GM19324 (cell line): ENCODE data around the gene ATP5PD.

Experiments
- ATAC-seq: cut with Tn5 transposase; IDR thresholded peaks from one replicate; pipeline ENCODE4 v1.9.1; 2021; ENCODE audit warnings: mild to moderate bottlenecking, moderate library complexity; ENCODE audit not compliant: unreplicated experiment, low FRiP score

The ATP5PD gene

DNA sequence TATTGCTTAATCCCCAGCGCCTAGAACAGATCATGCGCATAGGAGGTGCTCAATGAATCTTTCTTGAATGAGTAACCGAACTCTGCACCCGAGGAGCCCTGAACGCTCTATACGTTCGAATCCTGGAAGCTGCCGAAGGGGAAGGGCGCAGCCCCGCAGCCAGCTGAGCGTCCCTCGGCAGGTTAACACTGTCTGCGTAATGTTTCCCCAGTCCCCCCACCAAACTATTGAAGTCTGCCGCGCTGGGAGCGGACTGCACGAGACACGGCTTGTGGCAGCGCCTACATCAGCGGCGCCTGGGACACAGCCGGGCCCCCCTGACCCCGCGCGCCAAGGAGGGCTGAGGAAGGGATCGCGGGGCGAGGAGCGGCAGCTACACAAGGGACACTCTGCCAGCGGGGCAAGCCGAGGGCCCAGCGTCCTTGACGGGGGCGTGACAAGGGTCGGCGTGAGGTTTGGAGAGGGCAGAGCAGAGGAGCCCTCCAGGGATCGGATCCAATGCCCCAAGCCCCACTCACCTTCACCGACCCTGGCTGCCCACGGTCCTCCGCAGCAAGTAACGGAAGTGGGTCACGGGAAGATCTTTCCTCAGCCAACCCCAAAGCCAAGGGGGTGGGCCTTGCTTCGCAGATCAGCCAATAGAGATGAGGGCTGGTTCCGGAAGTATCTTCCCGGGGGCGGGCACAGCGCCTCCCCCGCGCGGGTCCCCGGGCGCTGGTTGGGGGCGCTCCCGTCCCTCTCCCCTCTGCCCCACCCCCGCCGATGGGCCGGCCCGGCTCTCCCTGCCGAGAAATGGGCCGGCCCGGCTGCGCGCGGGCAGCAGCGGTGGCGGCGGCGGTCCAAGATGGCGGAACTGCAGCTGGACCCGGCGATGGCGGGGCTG lies at the start of gene ATP5PD, which contains the start of gene KCTD2:
Gene ATP5PD, minus strand, starts transcription at position 563 of the 883 bp plus-strand sequence. CDS start 4,319 bp downstream, outside the sequence.
Gene KCTD2, plus strand, starts transcription at position 819 of the 883 bp plus-strand sequence. Its CDS starts 26 bp downstream, at position 845.
- ATAC-seq, result peak; percentile 96

DNA sequence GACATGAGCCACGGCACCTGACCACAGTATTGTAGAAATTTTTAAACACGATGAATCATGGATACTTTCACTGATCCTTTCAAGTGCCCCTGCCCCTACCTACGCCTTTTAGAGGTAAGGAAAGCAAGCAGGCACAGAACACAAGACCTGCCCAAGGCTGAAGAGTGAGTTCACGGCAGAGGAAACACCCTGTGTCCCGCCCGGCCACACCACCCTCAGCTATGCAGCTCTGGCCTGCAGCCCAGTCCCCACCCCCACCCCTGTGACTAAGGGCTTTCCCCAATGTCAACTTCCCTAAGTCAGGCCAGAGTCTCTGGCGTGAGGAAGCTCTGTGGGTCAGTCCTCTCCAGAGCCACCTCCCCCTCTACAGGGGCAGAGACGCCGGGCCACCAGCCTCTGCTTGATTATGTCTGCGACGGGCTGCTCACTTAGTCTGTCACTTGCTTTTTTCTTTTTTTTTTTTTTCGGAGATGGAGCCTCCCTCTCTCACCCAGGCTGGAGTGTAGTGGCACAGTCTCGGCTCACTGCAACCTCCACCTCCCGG lies 49.4 kb upstream of the ATP5PD start:
- ATAC-seq, result no peak

DNA sequence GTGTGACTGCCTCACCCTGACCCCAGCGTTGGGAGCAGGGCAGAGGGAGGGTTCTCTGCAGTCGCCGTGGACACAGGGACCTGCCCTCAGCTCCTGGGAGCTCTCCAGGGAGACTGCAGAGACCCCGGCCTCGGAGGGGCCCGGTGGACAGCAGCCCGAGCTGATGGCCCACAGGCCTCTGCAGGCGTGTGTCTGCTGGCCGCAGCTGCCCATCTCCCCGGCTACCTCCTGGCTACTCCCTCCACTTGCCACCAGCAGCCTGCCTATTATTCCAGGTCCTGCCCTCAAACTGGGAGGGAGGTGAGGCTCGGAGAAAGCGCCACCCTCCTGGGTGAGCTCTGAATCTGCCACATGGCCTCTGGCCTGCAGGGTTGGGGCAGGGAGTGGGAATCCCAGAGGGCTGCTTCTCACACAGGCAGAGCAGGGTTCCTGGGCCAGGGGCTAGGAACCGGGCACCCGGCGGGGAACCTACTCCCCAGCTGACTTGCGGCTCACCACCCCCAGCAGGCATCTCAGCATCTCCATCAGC lies 48.2 kb upstream of the ATP5PD start:
- no peak for ATAC-seq

DNA sequence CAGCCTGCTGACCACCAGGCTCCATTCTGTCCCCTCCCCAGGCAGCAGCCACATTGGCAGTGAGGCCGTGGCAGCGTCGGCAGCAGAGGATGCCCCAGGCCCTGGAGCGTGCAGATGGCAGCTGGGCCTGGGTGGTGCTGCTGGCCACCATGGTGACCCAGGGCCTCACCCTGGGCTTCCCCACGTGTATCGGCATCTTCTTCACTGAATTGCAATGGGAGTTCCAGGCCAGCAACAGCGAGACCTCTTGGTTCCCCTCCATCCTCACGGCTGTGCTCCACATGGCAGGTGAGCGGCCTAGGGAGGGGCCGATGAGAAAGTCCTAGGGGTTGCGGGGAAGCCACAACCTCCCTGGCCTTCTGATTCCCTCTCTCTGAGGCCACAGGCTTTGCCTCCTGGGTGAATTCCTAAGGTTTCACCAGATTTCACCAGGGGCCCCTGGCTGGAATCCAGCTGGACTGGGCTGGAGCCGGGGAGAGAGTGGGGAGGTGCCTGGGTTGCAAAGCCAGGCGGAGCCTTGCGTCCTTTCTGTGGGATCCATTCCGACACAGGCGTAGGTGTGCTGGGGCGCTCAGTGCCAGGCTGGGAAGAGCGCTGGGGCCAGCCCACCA lies 46.9 kb upstream of the ATP5PD start:
- ATAC-seq, result no peak

DNA sequence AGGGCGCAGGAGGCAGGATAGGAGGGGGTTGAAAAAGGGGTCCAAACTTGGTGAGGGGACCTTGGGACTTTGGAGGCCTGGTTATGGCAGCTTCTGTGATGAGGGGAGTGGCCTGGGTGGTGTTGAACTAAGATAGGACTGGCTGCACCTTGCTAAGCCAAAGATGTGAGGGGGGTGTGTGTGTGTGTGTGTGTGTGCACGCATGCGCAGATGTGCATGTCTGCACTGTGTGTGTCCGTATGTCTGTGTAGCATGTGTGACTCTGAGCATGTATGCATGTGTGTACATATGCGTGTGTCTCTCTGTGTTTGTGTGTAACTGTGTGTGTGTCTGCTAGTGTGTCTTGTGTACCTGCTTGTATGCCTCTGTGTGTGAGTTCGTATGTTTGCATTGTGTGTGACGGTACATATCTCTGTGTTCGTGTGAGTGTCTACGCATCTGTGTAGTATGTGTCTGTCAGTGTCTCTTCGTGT lies 45.1 kb upstream of the ATP5PD start:
- ATAC-seq, result no peak

DNA sequence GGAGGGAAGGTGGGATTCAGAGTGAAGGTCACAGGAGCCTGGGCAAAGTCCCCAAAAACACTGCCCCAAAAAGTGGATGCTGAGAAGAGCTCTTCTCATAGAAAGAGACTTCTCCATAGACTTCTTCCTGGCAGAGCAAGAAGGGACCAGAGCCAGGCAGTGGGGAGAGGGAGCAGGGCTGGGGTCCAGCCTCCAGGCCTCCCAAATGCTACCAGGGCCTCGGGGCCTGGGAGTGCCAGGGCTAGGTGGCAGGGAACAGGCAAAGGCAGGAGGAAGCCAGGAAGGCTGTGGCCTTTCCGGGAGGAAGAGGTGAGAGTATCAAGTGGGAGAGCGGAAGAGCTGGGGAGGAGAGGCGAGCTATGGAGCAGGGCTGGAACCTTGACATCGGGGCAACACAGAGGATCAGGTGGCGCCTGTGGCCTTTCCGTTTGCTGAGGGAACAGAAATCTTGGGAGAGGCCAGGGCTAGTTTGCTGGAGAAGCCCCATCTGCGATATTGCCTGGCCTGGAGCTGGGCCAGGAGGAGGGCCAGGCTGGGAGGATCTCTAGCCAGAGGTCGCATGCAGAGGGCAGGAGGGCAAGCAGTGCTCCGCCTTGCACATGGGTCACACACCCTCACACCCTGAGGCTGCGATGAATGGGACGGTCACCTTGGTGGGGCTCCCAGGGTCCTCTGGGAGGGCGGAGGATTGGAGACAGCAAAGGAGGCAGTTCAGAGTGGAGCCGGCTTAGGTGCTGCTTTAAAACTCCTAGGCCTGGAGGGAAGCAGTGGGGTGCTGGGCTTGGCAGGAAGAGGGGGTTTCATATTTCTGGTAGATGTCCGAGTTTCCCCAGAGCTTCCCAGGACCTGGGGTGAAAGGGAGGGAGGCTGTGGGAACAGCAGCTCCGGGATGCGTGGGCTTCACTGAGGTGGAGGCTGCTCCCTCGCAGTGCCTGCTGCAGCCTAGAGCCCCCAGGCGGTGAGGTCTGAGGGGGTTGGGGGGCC lies 44.4 kb upstream of the ATP5PD start:
- ATAC-seq, result no peak

DNA sequence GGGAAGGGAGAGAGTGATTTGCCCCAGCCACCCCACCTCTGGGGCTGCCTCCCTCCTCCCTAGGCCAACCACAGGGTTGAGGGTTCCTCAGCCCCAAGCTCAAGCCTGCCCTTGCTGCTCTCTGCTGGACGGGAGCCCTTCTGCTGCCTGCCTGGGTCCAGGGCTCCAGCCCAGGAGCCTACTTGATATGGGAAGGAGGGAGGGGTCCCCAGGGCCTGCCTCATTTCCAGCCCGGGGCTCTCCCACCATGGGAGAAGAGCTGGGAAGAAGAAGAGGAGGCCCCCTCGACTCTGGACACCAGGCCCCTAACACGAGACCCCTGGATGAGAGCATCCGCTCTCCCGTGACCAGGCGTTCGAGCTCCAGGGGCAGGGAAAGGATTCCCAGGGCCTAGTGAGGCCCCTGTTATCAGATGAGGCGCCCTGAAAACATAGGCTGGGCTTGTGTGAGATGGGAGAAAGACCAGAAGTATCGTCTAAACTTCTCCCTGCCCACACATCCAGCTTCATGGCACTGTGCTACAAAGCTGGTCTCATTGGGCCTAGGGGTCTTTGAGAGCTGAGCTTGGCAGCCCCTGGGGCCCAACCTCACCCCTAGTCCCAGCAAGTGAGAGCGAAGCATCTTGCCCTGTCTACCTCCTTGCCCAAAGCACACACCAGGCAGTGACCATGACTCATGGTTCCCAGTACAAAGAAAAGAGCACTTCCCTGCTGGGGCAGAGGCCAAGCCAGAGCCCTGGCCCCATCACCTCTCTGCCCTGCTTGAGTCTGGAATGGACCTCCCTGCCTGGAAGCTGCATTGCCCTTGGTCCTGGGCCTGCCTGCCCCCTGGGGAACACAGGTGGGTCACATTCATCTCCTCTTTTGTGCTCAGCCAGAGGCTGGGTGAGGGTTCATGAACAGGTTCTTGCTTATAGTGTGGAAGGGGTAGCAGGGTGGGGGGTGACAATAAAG lies 42.0 kb upstream of the ATP5PD start:
- no peak for ATAC-seq

DNA sequence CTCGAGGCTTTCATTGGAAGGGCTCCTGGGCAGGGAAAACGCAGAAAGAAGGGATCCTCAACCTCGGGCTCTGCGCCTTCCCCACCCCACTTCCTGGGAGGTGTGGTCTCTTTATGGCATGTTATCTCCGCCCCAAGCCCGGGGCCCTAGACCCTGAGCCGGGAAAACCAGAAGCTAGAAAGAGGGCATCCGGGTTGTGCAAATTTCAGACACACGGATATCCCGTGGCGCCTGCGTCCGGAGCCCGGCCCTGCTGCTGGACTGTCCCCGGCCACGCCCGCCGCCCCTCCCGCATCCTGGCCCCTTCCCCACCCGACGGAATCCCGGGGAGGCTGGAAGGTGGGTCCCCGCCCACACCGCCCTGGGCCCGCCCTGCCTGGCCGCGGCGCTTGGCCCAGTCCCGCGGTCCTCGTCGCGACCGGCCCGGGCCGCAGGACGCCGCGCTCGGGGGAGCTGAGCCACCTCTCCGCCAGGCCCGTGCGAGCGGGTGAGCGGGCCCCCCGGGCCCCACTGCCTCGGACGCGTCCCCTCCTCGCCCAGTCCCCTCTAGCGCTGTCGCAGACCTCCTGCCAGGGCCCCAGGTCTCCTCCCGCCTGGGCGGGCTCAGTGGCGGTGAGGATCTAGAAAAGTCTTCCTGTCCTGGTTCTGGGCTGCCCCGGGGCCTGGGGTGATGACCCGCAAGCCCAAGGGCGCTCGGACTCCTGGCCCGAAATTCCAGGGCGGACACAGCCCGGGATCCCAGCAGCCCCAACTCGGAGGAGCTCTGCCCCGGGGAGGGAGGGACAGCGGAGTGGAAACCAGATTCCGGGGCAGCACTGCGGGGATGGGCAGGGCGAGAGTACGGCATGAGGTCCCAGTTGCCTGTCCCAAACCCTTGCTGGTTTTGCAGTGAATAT lies 41.0 kb upstream of the ATP5PD start, which contains the start of gene SLC16A5:
Gene SLC16A5, plus strand, starts transcription at position 397 of the 896 bp plus-strand sequence. CDS start 5,683 bp downstream, outside the sequence.
- ATAC-seq, result no peak

DNA sequence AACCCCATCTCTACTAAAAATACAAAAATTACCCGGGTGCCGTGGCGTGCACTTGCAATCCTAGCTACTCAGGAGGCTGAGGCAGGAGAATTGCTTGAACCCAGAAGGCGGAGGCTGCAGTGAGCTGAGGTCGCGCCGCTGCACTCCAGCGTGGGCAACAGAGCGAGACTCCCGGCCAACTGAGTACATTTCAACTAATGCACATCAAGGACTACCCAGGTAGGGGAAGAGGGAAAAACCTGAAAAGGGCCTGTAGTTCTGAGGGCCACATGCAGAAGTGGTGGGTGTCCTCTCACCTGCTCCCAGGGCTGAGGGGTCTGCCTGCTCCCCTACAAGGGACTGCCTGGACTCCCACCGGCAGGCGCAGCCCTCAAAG lies 40.4 kb upstream of the ATP5PD start:
- ATAC-seq, result no peak

DNA sequence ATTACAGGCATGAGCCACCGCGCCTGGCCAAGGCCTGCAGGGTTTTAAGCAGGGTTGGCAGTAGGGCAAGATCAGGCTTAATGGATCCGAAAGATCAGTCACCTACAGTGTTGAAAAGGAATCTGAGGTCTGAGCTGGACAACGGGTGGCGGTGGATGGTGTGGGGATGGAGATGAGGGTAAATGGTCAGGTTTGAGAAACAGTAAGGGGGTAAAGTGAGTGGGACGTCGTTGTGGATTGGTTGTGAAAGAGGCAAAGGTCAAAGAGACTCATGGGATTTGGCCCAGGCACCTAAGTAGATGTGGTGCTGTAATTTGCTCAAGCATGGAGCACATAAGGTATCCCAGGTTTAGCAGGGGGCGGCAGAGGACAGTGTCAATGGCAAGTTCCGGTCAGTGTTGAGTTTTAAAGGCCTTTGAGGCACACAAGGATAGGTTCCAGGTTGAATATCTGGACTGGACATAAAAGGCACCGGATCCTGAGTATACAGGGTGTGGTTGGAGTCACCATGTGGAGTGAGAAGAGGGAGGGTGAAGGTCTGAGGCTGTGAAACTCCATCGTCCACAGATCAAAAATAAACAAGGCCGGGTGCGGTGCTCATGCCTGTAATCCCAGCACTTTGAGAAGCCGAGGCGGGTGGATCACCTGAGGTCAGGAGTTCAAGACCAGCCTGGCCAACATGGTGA lies 39.9 kb upstream of the ATP5PD start:
- no peak for ATAC-seq

DNA sequence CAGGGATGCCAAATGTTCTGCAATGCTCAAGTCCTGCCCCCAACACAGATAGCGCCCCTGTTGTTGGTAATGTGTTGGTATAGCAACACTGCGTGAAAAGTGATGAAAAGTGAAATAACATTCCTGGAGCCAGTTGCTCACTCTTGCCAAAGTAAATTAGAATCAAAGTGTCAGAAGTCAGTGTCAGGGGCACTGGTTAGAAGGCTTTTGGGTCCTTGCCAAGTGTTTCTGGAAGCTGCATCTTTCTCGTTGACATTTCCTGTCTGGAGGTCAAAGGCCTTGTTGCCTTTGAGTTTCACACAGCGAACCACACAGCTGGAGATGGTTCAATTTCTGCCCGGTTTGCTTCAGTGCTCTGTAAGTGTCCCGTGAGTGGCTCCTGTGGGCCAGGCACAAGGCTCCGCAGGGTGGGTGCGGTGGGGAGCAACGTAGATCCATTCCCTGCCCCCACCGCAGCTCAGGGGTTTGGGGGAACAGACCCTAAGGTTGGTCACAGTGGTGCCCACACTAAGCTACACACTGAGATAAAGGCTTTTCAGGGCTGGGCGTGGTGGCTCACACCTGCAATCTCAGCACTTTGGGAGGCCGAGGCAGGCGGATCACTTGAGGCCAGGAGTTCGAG lies 37.4 kb upstream of the ATP5PD start:
- ATAC-seq, result no peak

DNA sequence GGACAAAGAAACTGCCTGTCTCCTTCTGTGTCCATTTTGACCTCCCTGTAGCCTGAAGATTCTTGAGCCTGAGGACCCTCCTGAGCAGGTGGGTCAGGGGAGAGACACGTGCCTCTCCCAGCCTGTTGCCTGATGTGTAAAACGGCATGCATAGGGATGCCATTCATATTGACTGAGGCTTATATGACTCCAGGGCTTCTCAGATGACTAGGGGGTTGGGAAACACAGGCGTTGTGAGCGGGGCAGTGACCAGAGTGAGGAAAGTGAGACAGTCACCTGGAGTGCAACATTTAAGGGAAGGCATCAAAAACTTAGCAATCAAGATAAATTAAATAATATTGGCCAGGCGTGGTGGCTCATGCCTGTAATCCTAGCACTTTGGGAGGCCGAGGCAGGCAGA lies 35.9 kb upstream of the ATP5PD start:
- ATAC-seq, result no peak

DNA sequence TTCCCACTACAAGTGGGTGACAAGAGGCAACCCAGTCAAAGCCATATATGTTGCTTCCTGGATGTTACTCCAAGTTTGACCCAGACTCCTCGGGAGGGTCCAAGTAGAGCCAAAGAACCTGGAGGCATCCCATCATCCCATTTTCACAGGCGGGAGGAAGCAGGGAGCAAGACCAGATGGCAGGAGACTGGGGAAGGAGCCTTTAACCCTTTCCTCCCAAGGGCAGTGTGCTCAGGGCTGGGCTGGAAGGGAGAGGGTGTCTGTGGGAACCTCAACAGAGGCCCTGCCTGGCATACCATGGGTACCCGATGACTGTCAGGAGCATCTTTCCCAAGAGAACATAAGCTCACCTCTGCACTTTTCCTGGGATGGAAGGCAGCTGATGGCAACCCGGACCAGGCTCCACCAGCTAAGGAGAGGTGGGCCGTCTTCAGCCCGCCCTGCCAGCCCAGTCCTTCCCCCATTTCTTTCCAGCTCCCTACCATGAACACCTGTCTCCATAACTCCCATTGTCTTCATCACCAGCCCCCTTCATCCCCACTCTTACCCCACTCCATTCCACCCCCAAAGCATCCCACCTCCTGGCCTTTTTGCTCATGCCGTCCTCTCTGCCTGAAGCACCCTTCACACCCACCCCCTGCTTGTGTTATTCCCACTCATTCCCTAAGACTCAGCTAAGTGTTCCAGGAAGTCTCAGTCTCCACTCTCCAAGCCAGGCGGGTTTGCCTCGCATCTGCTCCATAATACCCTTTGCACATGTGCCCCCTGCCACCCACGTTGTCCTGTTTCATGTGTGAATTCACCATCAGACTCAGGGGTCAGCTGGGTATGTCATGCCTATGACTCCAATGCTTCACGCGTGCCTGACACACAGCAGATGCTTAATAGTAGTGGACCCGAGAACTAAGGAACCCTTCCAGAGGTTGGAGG lies 35.1 kb upstream of the ATP5PD start:
- ATAC-seq, result no peak

DNA sequence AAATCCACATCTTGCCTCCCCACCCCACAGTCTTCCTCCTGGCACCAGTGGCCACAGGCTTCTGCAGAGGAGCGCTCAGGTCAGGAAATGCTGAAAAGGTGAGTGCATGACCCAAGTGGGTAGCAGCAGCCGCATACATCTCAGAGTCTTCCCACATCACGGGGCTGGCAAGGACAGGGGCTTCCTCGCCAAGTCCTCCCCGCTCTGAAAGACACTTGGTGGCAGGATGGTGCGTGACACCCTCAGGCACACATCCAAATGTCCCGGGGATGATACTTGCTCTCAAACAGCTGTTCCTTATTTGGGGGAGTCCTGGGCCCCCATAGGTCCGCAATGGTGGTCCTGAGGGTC lies 32.2 kb upstream of the ATP5PD start:
- ATAC-seq, result no peak

DNA sequence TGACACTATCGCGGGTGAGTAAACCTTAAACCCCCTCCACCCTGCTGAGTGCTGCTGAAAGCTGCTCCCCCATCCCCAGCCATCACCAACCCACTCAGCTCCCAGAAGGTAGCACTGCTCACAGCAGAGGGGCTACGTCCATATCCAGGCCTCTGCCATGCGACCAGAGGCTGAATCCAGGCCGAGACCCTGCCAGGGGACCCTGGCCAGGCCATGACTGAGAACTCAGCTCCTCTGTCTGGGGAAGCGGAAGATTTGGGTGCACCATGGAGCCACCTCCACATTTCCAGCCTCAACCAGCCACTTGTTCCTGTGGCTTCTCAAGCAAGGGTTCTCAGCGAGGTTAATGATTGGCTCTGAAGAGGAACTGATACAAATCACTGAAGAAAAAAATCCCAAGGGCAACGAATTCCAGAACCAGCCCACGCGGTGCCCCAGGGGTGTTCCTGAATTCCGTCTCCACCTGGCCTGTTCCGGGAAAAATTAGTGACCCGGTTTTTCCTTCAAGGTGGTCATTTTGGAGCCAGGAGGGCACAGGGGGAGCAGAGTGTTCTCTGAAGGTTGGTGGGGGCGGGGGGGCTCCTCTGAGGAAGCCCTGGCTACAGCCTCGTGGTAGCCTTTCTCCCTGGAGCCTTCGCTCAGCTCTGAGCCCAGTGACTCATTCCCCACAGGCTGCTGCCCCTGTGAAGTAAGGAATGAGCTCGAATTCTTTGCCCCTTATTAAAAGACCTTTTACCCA lies 31.7 kb upstream of the ATP5PD start:
- ATAC-seq, result peak; percentile 27
